NOMO-1 (cell line): ENCODE measurements around the gene PNMA5.
"Not testable (repeated sequence)": the region's sequence is repeated elsewhere in the genome, so short reads cannot be mapped to it uniquely, and the experiment has no call there.

Experiments
- DNase-seq, 2 experiments: peaks; one replicate each; lab custom pipeline; 2025; ENCODE audit not compliant: unreplicated experiment in 2 of 2; lab: John Stamatoyannopoulos, UW

The PNMA5 gene

GRCh38 chrX:152993933-152994332, at the start of gene PNMA5:
Gene PNMA5, minus strand, starts transcription at chrX:152994116. Its CDS starts 2,518 bp downstream, at chrX:152991598.
- no peak for DNase-seq

- peak; percentile 32 to 41 for DNase-seq
Measured at GRCh38 chrX:153032397-153033118, 38.6 kb upstream of the PNMA5 start.

- DNase-seq = no peak
Measured at GRCh38 chrX:153030801-153031200, 36.9 kb upstream of the PNMA5 start.

- no peak for DNase-seq
Measured at GRCh38 chrX:153029875-153030274, 36.0 kb upstream of the PNMA5 start.

GRCh38 chrX:153029162-153029561, 35.2 kb upstream of the PNMA5 start:
- DNase-seq = no peak

- not testable (repeated sequence) for DNase-seq
Measured at GRCh38 chrX:153028487-153028886, 34.6 kb upstream of the PNMA5 start.

- DNase-seq = not testable (repeated sequence)
Measured at GRCh38 chrX:153026501-153026900, 32.6 kb upstream of the PNMA5 start.

- DNase-seq = no peak
Measured at GRCh38 chrX:153019166-153019565, 25.2 kb upstream of the PNMA5 start.

- DNase-seq = not testable (repeated sequence)
Measured at GRCh38 chrX:153017174-153017573, 23.3 kb upstream of the PNMA5 start.

- no peak for DNase-seq
Measured at GRCh38 chrX:153004780-153005179, 10.9 kb upstream of the PNMA5 start.

GRCh38 chrX:153003981-153004380, 10.1 kb upstream of the PNMA5 start:
- DNase-seq = no peak

- not testable (repeated sequence) for DNase-seq
Measured at GRCh38 chrX:153002182-153002581, 8.3 kb upstream of the PNMA5 start.

- no peak for DNase-seq
Measured at GRCh38 chrX:152997337-152997736, 3.4 kb upstream of the PNMA5 start.

GRCh38 chrX:152992115-152992514, 1.8 kb downstream of the PNMA5 start:
- no peak for DNase-seq

GRCh38 chrX:152991123-152991522, 2.8 kb downstream of the PNMA5 start:
- DNase-seq = no peak

- DNase-seq = peak; percentile 9 to 18
Measured at GRCh38 chrX:152989292-152989658, 4.6 kb downstream of the PNMA5 start.

GRCh38 chrX:152988536-152989291, 5.2 kb downstream of the PNMA5 start:
- DNase-seq = peak in 1 of 2 experiments; percentile 34

GRCh38 chrX:152987801-152988200, 6.1 kb downstream of the PNMA5 start:
- no peak for DNase-seq

GRCh38 chrX:152987156-152987555, 6.8 kb downstream of the PNMA5 start:
- DNase-seq = not testable (repeated sequence)

- DNase-seq = not testable (repeated sequence)
Measured at GRCh38 chrX:152985383-152985782, 8.5 kb downstream of the PNMA5 start.

- DNase-seq = no peak
Measured at GRCh38 chrX:152968193-152968592, 25.7 kb downstream of the PNMA5 start.

- no peak for DNase-seq
Measured at GRCh38 chrX:152960115-152960514, 33.8 kb downstream of the PNMA5 start.
